Activated CD8-positive, alpha-beta T cell treated with anti-CD3 and anti-CD28 coated beads for 36 hours (primary cell): ENCODE measurements around the gene RAP1GDS1. TPM values are rescaled to one million over a fixed set of nuclear protein-coding genes. Genes with fewer than 3 reads are reported as not detected.

ENCODE experiments used
- ATAC-seq: fragments of 200-7000 bp; cut with Tn5 transposase; one replicate; pipeline ENCODE4 v1.10.0; 2021; ENCODE audit warnings: mild to moderate bottlenecking, moderate library complexity
- CTCF ChIA-PET: fragments of 350-600 bp; sonication (Branson Sonifier 250); formaldehyde crosslinking; loops from one replicate; lab custom pipeline; 2021; ENCODE audit warnings: antibody characterized with exemption; lab: Charles Lee
- POLR2A ChIA-PET: fragments of 350-600 bp; sonication (Branson Sonifier 250); formaldehyde crosslinking; loops from one replicate; lab custom pipeline; 2021; ENCODE audit warnings: antibody characterized with exemption; lab: Charles Lee
- DNase-seq: peaks from one replicate; pipeline ENCODE4 v3.0.0-alpha.2; 2020
- H3K27ac Mint-ChIP-seq: one replicate; pipeline ENCODE4 v1.8.0; 2021; ENCODE audit warnings: mild to moderate bottlenecking, mixed read lengths
- H3K27me3 Mint-ChIP-seq: one replicate; pipeline ENCODE4 v1.8.0; 2021; ENCODE audit warnings: mixed read lengths
- H3K36me3 Mint-ChIP-seq: one replicate; pipeline ENCODE4 v1.8.0; 2021; ENCODE audit warnings: low read depth, mixed read lengths
- H3K4me1 Mint-ChIP-seq: one replicate; pipeline ENCODE4 v1.8.0; 2021; ENCODE audit warnings: low read depth, mixed read lengths
- H3K4me3 Mint-ChIP-seq: one replicate; pipeline ENCODE4 v1.8.0; 2021; ENCODE audit warnings: mild to moderate bottlenecking, moderate library complexity, mixed read lengths
- H3K9me3 Mint-ChIP-seq: one replicate; pipeline ENCODE4 v1.8.0; 2021; ENCODE audit warnings: mixed read lengths
- CTCF ChIP-seq: fragments of 200-600 bp; IDR thresholded peaks from one replicate; pipeline ENCODE4 v1.8.0; 2022; ENCODE audit warnings: antibody characterized with exemption, mild to moderate bottlenecking
- intact Hi-C: fragments of 100-400 bp; cut with micrococcal nuclease; formaldehyde crosslinking; loops from one replicate; pipeline ENCODE4 v1.10.0; 2022
- total RNA-seq, 2 experiments: library from RNA; stranded (reverse); gene quantifications; one replicate each; pipeline ENCODE4 v1.2.3, GENCODE V29; 2021

Gene RAP1GDS1
- total RNA-seq, 2 experiments from 2014 or later, result 49.8 to 52.1 TPM

GRCh38 chr4:98385831-98386230 is 124.6 kb downstream of the RAP1GDS1 start:
- Mint-ChIP-seq H3K27ac (no peak overlapping the region), H3K27me3 (no peaks in the 10 kb centered on the region), H3K4me3 (no peak overlapping the region), H3K36me3 (peaks cover 15% of the 10 kb centered on the region), H3K4me1 (no peaks in the 10 kb centered on the region), H3K9me3 (no peaks in the 10 kb centered on the region)
- CTCF ChIA-PET, result no interaction called here
- TF ChIP-seq CTCF, result no peak
- ATAC-seq, result no peak
- no peak for DNase-seq
- POLR2A ChIA-PET, result no interaction called here
- intact Hi-C loops, result no loop called here

GRCh38 chr4:98387345-98388026 is 126.3 kb downstream of the RAP1GDS1 start:
- ChIA-PET CTCF (no interaction called here), POLR2A (no interaction called here)
- ATAC-seq (no peak), DNase-seq (no peak)
- TF ChIP-seq CTCF, result no peak
- intact Hi-C loops, result no loop called here
- Mint-ChIP-seq H3K27ac (no peak overlapping the region), H3K4me3 (no peak overlapping the region), H3K36me3 (peaks cover 15% of the 10 kb centered on the region), H3K9me3 (no peaks in the 10 kb centered on the region), H3K4me1 (no peaks in the 10 kb centered on the region), H3K27me3 (no peaks in the 10 kb centered on the region)

GRCh38 chr4:98394134-98394533 is 132.9 kb downstream of the RAP1GDS1 start:
- no peak for TF ChIP-seq CTCF
- no peaks in the 10 kb centered on the region for H3K27me3 Mint-ChIP-seq
- no peak overlapping the region for H3K4me3 Mint-ChIP-seq
- no peak for ATAC-seq
- no peak for DNase-seq
- no peak overlapping the region for H3K27ac Mint-ChIP-seq
- peaks cover 4% of the 10 kb centered on the region for H3K4me1 Mint-ChIP-seq
- ChIA-PET CTCF (no interaction called here), POLR2A (no interaction called here)
- peaks cover 12% of the 10 kb centered on the region for H3K9me3 Mint-ChIP-seq
- intact Hi-C loops, result no loop called here
- peaks cover 36% of the 10 kb centered on the region for H3K36me3 Mint-ChIP-seq

GRCh38 chr4:98399915-98400314 is 138.7 kb downstream of the RAP1GDS1 start:
- ChIA-PET CTCF (no interaction called here), POLR2A (no interaction called here)
- intact Hi-C loops, result no loop called here
- Mint-ChIP-seq H3K27me3 (no peaks in the 10 kb centered on the region), H3K36me3 (peaks cover 19% of the 10 kb centered on the region), H3K9me3 (peaks cover 15% of the 10 kb centered on the region), H3K4me3 (no peak overlapping the region), H3K27ac (no peak overlapping the region), H3K4me1 (peaks cover 1% of the 10 kb centered on the region)
- ATAC-seq (peak; percentile 34), DNase-seq (no peak)
- TF ChIP-seq CTCF, result no peak

- DNase-seq (no peak), ATAC-seq (peak; percentile 71)
- no peaks in the 10 kb centered on the region for H3K27me3 Mint-ChIP-seq
- ChIA-PET POLR2A (no interaction called here), CTCF (interaction anchor here (0.6 kb wide), 1 partner anchor 1531 kb away, joined by 3 read pairs; no protein-coding TSS in a partner anchor)
- no peak overlapping the region for H3K4me3 Mint-ChIP-seq
- H3K4me1 Mint-ChIP-seq, result peaks cover 11% of the 10 kb centered on the region
- no peak for TF ChIP-seq CTCF
- peaks cover 34% of the 10 kb centered on the region for H3K36me3 Mint-ChIP-seq
- intact Hi-C loops, result no loop called here
- H3K27ac Mint-ChIP-seq, result peak overlapping the region; percentile 46
- H3K9me3 Mint-ChIP-seq, result peaks cover 3% of the 10 kb centered on the region
Measured at GRCh38 chr4:98406819-98407218, 145.6 kb downstream of the RAP1GDS1 start.
